ENCODE results near the gene TMEFF2. TPM values are rescaled to one million over a fixed set of nuclear protein-coding genes. Genes with fewer than 3 reads are reported as not detected.

The TMEFF2 gene
- total and polyA plus RNA-seq, 2 of the 8 experiments (the other 6 are each of a cell fraction or from before 2014, with no cell fraction given): 0.91 to 3.7 TPM

DNA sequence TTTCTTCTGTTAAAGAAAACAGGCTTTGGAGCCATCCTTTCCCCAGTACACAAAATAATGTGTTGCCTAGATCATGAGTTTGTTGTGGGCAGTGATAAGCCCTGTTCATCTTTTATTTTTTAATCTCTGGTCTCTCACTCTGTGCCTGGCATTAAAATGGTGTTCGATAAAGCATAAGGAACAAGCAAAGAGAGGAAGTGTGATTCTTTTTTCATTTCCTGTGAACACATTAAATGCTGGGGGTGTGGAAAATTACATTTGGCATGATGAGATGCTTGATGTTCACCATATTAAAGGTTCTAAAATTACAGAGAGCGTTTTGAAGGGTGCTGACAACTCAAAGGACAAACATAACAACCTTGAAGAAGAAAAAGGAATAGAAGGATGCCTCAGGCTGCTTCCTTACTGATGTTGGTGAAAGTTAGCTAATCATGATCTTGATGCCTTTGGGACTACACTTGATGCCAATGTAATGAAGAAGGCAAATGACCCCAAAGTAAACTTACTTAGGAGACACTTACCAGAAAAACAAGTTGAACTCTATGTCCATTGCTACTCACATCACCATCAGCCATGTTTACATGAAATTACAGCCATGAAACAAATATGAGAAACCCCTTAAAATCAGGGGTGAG lies 33.0 kb downstream of the TMEFF2 start:
- H2BK120ac ChIP-seq (replicated peaks; ENCODE audit: low read depth, low read length): no peak overlapping the region
- no peaks in the 10 kb centered on the region for H3K4me1 ChIP-seq (replicated peaks in 1 of 4; ENCODE audit: control insufficient read depth in 3 of 4, insufficient read depth in 4 of 4, low read length in 3 of 4)
- H4K91ac ChIP-seq (replicated peaks; ENCODE audit: insufficient read length, low read length): no peak overlapping the region
- no peak overlapping the region; the same call in 1 of the 2 replicates for H2BK5ac ChIP-seq (ENCODE audit: low read depth, low read length)
- no peak overlapping the region for H2BK20ac ChIP-seq (ENCODE audit: low read length)
- no peak for DNase-seq (ENCODE audit: low read depth in 1 of 2, low spot score in 2 of 2)
- FAIRE-seq: no peak
- no peak overlapping the region for H4K5ac ChIP-seq (ENCODE audit: insufficient read length, low read depth, low read length)
- H3K23ac ChIP-seq (ENCODE audit: insufficient read length): no peak overlapping the region
- H3K27me3 ChIP-seq (replicated peaks in 1 of 4; ENCODE audit: control insufficient read depth in 3 of 4, extremely low read depth in 1 of 4, insufficient read depth in 3 of 4, low read length in 3 of 4): no peaks in the 10 kb centered on the region
- H3K36me3 ChIP-seq (ENCODE audit: control insufficient read depth in 2 of 4, insufficient read depth in 4 of 4, low read length in 3 of 4): no peaks in the 10 kb centered on the region
- no peak overlapping the region for H3K27ac ChIP-seq (ENCODE audit: low read depth, low read length)
- no peak overlapping the region for H2AK5ac ChIP-seq (ENCODE audit: low read depth, low read length)
- H2BK15ac ChIP-seq (ENCODE audit: low read length): no peak overlapping the region
- no peak overlapping the region for H2AFZ ChIP-seq (ENCODE audit: low read length)
- H3K56ac ChIP-seq (replicated peaks; ENCODE audit: insufficient read length, low read depth, low read length): no peak overlapping the region
- no peaks in the 10 kb centered on the region for H3K79me2 ChIP-seq (ENCODE audit: control insufficient read depth in 1 of 2, insufficient read depth in 2 of 2, low read length in 2 of 2)
- WGBS, 2 experiments (ENCODE audit: extremely low coverage in 1 of 2, insufficient coverage in 1 of 2, insufficient read length in 1 of 2, insufficient replicate concordance in 2 of 2, low coverage in 1 of 2, low lambda C conversion rate in 2 of 2, missing lambda C conversion rate in 1 of 2): 89% methylated on average over 2 of the region's 2 CpGs; no CpG with 5 or more reads in 1 of the 2 experiments
- H3K9me3 ChIP-seq (ENCODE audit: insufficient read depth in 2 of 2, low read depth in 1 of 2, low read length in 1 of 2): no peaks in the 10 kb centered on the region
- H3K79me1 ChIP-seq (ENCODE audit: low read depth, low read length): no peaks in the 10 kb centered on the region
- POLR2A ChIA-PET (ENCODE audit: partially characterized antibody): interaction anchor here (1.2 kb wide), 1 partner anchor 292 kb away, joined by 5 read pairs; no protein-coding TSS in a partner anchor
- H3K9ac ChIP-seq (replicated peaks in 1 of 4; ENCODE audit: extremely low read depth in 1 of 4, low read depth in 3 of 4, low read length in 3 of 4): no peak overlapping the region
- H3K4me3 ChIP-seq (ENCODE audit: extremely low read depth in 1 of 4, insufficient read depth in 2 of 4, low read depth in 3 of 4, low read length in 4 of 4): no peak overlapping the region
- H3K4me2 ChIP-seq (ENCODE audit: insufficient read depth in 1 of 2, low read depth in 2 of 2, low read length in 2 of 2): no peak overlapping the region
- H3K18ac ChIP-seq (ENCODE audit: extremely low read depth, low read length): no peak overlapping the region
- H4K20me1 ChIP-seq (replicated peaks in 1 of 2; ENCODE audit: control insufficient read depth in 1 of 2, insufficient read depth in 2 of 2, low read length in 2 of 2): no peaks in the 10 kb centered on the region
- CTCF ChIA-PET (ENCODE audit: partially characterized antibody): interaction anchor here (0.6 to 10.9 kb wide), 72 partner anchors 8 to 951 kb away, joined by 3 to 171 read pairs (median 5); partner anchors contain the start of genes CAVIN2 and TMEFF2
- H3K23me2 ChIP-seq (ENCODE audit: low read depth, low read length): no peaks in the 10 kb centered on the region
- H3K14ac ChIP-seq (ENCODE audit: insufficient read length): no peak overlapping the region
- no peak overlapping the region for H4K8ac ChIP-seq (ENCODE audit: extremely low read depth, insufficient read depth, low read length)
- H3K4ac ChIP-seq (replicated peaks; ENCODE audit: insufficient read length, low read depth, low read length): no peak overlapping the region
- no peak overlapping the region for H2BK12ac ChIP-seq (ENCODE audit: low read depth, low read length)
- no peak for TF ChIP-seq SUZ12 (IDR thresholded peaks at IDR 0.05; ENCODE audit: low read length)
- TF ChIP-seq GTF2F1 (IDR thresholded peaks at IDR 0.05; ENCODE audit: borderline replicate concordance, low read depth, low read length): no peak
- TF ChIP-seq SAP30 (IDR thresholded peaks at IDR 0.05; ENCODE audit: insufficient read depth, insufficient replicate concordance, low read length): no peak
- no peak for TF ChIP-seq FOSL1 (IDR thresholded peaks at IDR 0.05; ENCODE audit: insufficient read depth, low read depth, low read length)
- TF ChIP-seq, protein P1, sequence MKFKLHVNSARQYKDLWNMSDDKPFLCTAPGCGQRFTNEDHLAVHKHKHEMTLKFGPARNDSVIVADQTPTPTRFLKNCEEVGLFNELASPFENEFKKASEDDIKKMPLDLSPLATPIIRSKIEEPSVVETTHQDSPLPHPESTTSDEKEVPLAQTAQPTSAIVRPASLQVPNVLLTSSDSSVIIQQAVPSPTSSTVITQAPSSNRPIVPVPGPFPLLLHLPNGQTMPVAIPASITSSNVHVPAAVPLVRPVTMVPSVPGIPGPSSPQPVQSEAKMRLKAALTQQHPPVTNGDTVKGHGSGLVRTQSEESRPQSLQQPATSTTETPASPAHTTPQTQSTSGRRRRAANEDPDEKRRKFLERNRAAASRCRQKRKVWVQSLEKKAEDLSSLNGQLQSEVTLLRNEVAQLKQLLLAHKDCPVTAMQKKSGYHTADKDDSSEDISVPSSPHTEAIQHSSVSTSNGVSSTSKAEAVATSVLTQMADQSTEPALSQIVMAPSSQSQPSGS (IDR thresholded peaks at IDR 0.05; ENCODE audit: low read length): no peak
- TF ChIP-seq CBX5 (IDR thresholded peaks at IDR 0.05; ENCODE audit: low read depth, low read length): no peak
- no peak for TF ChIP-seq TAF1 (IDR thresholded peaks at IDR 0.05; ENCODE audit: low read depth, low read length)
- TF ChIP-seq EZH2 (IDR thresholded peaks at IDR 0.05; ENCODE audit: low read depth, low read length, severe bottlenecking): no peak
- TF ChIP-seq BACH1 (IDR thresholded peaks at IDR 0.05; ENCODE audit: low read length): no peak
- no peak for TF ChIP-seq CEBPB (IDR thresholded peaks at IDR 0.05; ENCODE audit: low read depth, low read length)
- TF ChIP-seq TBP (IDR thresholded peaks at IDR 0.05; ENCODE audit: low read depth, low read length): no peak
- no peak for TF ChIP-seq CREB1 (IDR thresholded peaks at IDR 0.05)

Data from H1 (cell line).